Kidney capillary endothelial cell (primary cell): ENCODE results near the gene SLC11A2.
"Not testable (repeated sequence)": the region's sequence is repeated elsewhere in the genome, so short reads cannot be mapped to it uniquely, and the experiment has no call there.

Source experiments
- DNase-seq: peaks from one replicate; pipeline ENCODE4 v3.0.0-alpha.2; 2018; ENCODE audit warnings: low spot score

SLC11A2 gene

GRCh38 chr12:50947933-50948626 lies 78.1 kb downstream of the SLC11A2 start:
- no peak for DNase-seq

- DNase-seq = no peak
Measured at GRCh38 chr12:50937653-50938052, 88.5 kb downstream of the SLC11A2 start.

- no peak for DNase-seq
Measured at GRCh38 chr12:50936821-50937530, 89.2 kb downstream of the SLC11A2 start.

- no peak for DNase-seq
Measured at GRCh38 chr12:50934981-50935807, 91.0 kb downstream of the SLC11A2 start.

- no peak for DNase-seq
Measured at GRCh38 chr12:50934371-50934851, 91.8 kb downstream of the SLC11A2 start.

GRCh38 chr12:50933459-50934124 lies 92.6 kb downstream of the SLC11A2 start:
- DNase-seq = no peak

GRCh38 chr12:50932787-50933280 lies 93.3 kb downstream of the SLC11A2 start:
- DNase-seq = no peak

GRCh38 chr12:50930477-50930876 lies 95.7 kb downstream of the SLC11A2 start:
- not testable (repeated sequence) for DNase-seq

GRCh38 chr12:50929831-50930230 lies 96.4 kb downstream of the SLC11A2 start:
- DNase-seq = no peak
